Measurements from ENCODE around the gene SEC24C.

GRCh38 chr10:73816917-73817729, 73.0 kb downstream of the SEC24C start:
- TF ChIP-seq CTCF (IDR thresholded peaks at IDR 0.05) (no peak), POLR2A (IDR thresholded peaks at IDR 0.05) (no peak)
